Progenitor cell of endocrine pancreas (in vitro differentiated cells): Measurements from ENCODE around the gene CST5. TPM values are rescaled to one million over a fixed set of nuclear protein-coding genes. Genes with fewer than 3 reads are reported as not detected.
"Not testable (repeated sequence)": the region's sequence is repeated elsewhere in the genome, so short reads cannot be mapped to it uniquely, and the experiment has no call there.

Experiments
- DNase-seq: peaks from one replicate; pipeline ENCODE4 v3.0.0; 2021; ENCODE audit warnings: low spot score; ENCODE audit not compliant: unreplicated experiment
- H3K27ac Mint-ChIP-seq: 2 replicates; pipeline ENCODE4 v1.8.0; 2021; ENCODE audit warnings: mild to moderate bottlenecking, moderate library complexity, mixed read lengths
- H3K27me3 Mint-ChIP-seq: 2 replicates; pipeline ENCODE4 v1.8.0; 2021; ENCODE audit warnings: mixed read lengths
- H3K36me3 Mint-ChIP-seq: 2 replicates; pipeline ENCODE4 v1.8.0; 2022; ENCODE audit warnings: mixed read lengths; ENCODE audit not compliant: insufficient read depth
- H3K4me1 Mint-ChIP-seq: 2 replicates; pipeline ENCODE4 v1.8.0; 2021; ENCODE audit warnings: low read depth, mixed read lengths
- H3K4me3 Mint-ChIP-seq: 2 replicates; pipeline ENCODE4 v1.8.0; 2021; ENCODE audit warnings: low read depth, mild to moderate bottlenecking, moderate library complexity, mixed read lengths
- H3K9me3 Mint-ChIP-seq: 2 replicates; pipeline ENCODE4 v1.8.0; 2021; ENCODE audit warnings: low read depth, mixed read lengths
- total RNA-seq: library from RNA; stranded (reverse); gene quantifications from 2 replicates; pipeline ENCODE4 v1.2.1, GENCODE V29; 2021
- TF ChIP-seq, protein P1 (sequence below): fragments of 200-600 bp; sonication (generic); IDR thresholded peaks from one replicate; pipeline ENCODE4 v1.5.0; 2021; ENCODE audit warnings: antibody characterized with exemption, mild to moderate bottlenecking; ENCODE audit not compliant: unreplicated experiment

CST5 gene
- total RNA-seq, 1 donor from 2014 or later = not detected

- Mint-ChIP-seq H3K4me3 (no peak overlapping the region), H3K9me3 (no peaks in the 10 kb centered on the region), H3K36me3 (no peaks in the 10 kb centered on the region), H3K27me3 (peaks cover 34% of the 10 kb centered on the region), H3K27ac (no peak overlapping the region), H3K4me1 (no peaks in the 10 kb centered on the region)
- DNase-seq = no peak
- TF ChIP-seq, protein P1, sequence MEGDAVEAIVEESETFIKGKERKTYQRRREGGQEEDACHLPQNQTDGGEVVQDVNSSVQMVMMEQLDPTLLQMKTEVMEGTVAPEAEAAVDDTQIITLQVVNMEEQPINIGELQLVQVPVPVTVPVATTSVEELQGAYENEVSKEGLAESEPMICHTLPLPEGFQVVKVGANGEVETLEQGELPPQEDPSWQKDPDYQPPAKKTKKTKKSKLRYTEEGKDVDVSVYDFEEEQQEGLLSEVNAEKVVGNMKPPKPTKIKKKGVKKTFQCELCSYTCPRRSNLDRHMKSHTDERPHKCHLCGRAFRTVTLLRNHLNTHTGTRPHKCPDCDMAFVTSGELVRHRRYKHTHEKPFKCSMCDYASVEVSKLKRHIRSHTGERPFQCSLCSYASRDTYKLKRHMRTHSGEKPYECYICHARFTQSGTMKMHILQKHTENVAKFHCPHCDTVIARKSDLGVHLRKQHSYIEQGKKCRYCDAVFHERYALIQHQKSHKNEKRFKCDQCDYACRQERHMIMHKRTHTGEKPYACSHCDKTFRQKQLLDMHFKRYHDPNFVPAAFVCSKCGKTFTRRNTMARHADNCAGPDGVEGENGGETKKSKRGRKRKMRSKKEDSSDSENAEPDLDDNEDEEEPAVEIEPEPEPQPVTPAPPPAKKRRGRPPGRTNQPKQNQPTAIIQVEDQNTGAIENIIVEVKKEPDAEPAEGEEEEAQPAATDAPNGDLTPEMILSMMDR = no peak
Observed at GRCh38 chr20:23918896-23919295, 39.3 kb upstream of the CST5 start.

DNA sequence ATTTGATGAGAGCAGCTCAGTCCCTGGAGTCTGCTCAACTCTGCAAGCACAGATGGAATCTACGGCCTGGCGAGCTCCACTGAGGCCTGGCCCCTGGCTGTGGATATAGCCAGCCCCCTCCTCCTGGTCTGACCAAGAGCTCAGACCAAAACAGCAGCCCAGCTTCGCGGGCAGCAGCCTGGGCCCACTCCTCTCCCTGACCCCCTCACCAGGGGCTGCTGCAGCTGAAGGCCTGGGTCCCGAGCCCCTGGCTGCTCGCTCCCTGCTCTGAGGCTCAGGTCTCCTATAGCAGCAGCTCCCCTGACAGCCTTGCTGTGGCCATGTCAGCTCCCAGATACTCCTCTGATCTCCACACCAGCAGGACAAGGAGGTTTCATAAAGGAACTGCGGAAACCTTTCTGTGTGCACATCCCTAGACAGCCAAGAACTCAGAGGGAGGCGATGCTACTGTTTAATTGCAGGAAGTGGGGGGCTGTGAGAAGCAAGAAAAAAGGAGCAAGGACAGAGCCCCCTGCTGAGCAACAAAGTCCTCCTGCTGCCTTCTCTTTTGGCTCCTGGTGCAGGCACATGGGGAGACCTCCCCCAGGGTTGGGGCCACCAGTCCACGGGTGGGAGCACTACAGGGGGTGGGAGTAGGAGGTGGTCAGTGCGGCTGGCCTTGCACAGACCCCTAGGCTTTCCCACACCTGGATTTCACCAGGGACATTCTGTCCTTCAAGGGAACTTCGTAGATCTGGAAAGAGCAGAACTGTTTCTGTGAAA is 38.7 kb upstream of the CST5 start:
- Mint-ChIP-seq H3K4me3 (no peak overlapping the region), H3K27me3 (peaks cover 39% of the 10 kb centered on the region), H3K36me3 (no peaks in the 10 kb centered on the region), H3K9me3 (no peaks in the 10 kb centered on the region), H3K27ac (no peak overlapping the region), H3K4me1 (no peaks in the 10 kb centered on the region)
- TF ChIP-seq, protein P1 = no peak
- DNase-seq = no peak

DNA sequence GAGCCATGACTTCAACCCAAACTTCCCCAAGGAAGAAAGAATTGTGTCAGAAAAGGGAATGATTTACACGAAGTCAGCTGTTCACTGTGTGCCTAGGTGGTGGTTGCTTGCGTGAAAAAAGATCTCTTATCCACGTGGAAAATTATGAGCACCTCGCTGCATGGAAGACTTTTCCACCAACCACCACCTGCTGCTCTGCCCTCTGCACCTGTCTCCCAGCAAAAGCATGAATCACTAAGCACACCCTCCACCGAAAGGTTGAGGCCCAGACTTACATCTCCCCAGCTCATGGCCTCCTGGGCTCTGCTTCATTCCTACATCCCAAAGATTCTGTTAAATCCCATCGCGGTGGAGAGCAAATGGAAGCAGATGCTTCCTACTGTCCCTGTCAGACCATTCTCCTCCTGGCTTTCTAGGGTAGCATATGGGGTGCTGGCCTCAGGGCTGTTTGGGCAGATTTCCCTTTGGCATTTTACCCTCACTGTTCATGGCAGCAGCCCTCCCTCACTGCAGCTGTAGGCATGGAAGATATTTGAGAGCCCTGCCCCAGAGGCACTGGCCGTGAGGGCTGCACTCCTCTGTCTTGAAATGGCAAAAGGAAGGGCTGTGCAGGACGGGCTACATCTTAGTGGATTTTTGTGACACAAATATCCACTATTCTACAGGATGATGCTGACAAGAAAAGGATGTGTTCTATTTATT is 37.6 kb upstream of the CST5 start:
- Mint-ChIP-seq H3K9me3 (no peaks in the 10 kb centered on the region), H3K4me1 (no peaks in the 10 kb centered on the region), H3K27ac (no peak overlapping the region), H3K4me3 (no peak overlapping the region), H3K27me3 (peaks cover 35% of the 10 kb centered on the region), H3K36me3 (no peaks in the 10 kb centered on the region)
- DNase-seq = no peak
- TF ChIP-seq, protein P1 = no peak

GRCh38 chr20:23915844-23916243 is 36.3 kb upstream of the CST5 start:
- Mint-ChIP-seq H3K4me3 (no peak overlapping the region), H3K36me3 (no peaks in the 10 kb centered on the region), H3K27me3 (peaks cover 31% of the 10 kb centered on the region), H3K27ac (no peak overlapping the region), H3K9me3 (no peaks in the 10 kb centered on the region), H3K4me1 (no peaks in the 10 kb centered on the region)
- DNase-seq = no peak
- TF ChIP-seq, protein P1 = no peak

GRCh38 chr20:23914469-23914868 is 34.9 kb upstream of the CST5 start:
- H3K36me3 Mint-ChIP-seq, H3K9me3 Mint-ChIP-seq, H3K4me3 Mint-ChIP-seq, DNase-seq, H3K27ac Mint-ChIP-seq, H3K4me1 Mint-ChIP-seq: not testable (repeated sequence)
- peaks cover 23% of the 10 kb centered on the region for H3K27me3 Mint-ChIP-seq
